GM20431 (cell line): ENCODE measurements around the gene SH2D5.

Source experiments
- in situ Hi-C: fragments of 300-500 bp; cut with MseI, MboI; formaldehyde crosslinking; loops from one replicate; pipeline ENCODE4 v1.15.0; 2020; ENCODE audit warnings: low sequenced_read_pairs; ENCODE audit not compliant: unreplicated experiment

The SH2D5 gene

GRCh38 chr1:20672265-20672632, 60.3 kb downstream of the SH2D5 start:
- in situ Hi-C loops, result no loop called here

GRCh38 chr1:20670936-20671335, 61.6 kb downstream of the SH2D5 start:
- in situ Hi-C loops, result no loop called here
